ENCODE data around the gene TRMT1L. TPM values are rescaled to one million over a fixed set of nuclear protein-coding genes. Genes with fewer than 3 reads are reported as not detected.
A peak's percentile ranks its signal among the peaks of the same experiment; 100 is the strongest.

The TRMT1L gene
- total RNA-seq, 4 donors from 2014 or later, result 16.0 to 47.3 (median 21.5) TPM

GRCh38 chr1:185156288-185156853 lies 382 bp downstream of the TRMT1L start:
- peak overlapping the region; percentile 96 to 99 (median 98) for H3K27ac ChIP-seq
- TF ChIP-seq POLR2A (IDR thresholded peaks at IDR 0.05) (no peak), CTCF (IDR thresholded peaks at IDR 0.05) (no peak), EP300 (IDR thresholded peaks at IDR 0.05) (no peak), POLR2AphosphoS5 (IDR thresholded peaks at IDR 0.05) (no peak)

GRCh38 chr1:185155600-185156287 lies 1.0 kb downstream of the TRMT1L start:
- Histone ChIP-seq H3K27ac (peak overlapping the region; percentile 96 to 99 (median 98)), H3K9me3 (no peaks in the 10 kb centered on the region), H3K36me3 (peaks cover 0 to 5% of the 10 kb centered on the region in 2 donors), H3K4me1 (peaks cover 0 to 54% (median 8%) of the 10 kb centered on the region in 3 donors), H3K4me3 (peak overlapping the region; percentile 76 to 97), H3K27me3 (no peaks in the 10 kb centered on the region)
- ATAC-seq, result no peak
- 8 to 13% methylated on average over 8 to 11 of the region's 11 CpGs for WGBS, 2 donors (ENCODE audit: low coverage in 1 of 2)
- TF ChIP-seq POLR2AphosphoS5 (IDR thresholded peaks at IDR 0.05) (peak; percentile 18), POLR2A (IDR thresholded peaks at IDR 0.05) (no peak), CTCF (IDR thresholded peaks at IDR 0.05) (peak in 2 of 4 experiments; percentile 14 to 22), EP300 (IDR thresholded peaks at IDR 0.05) (no peak)

More at GRCh38 chr1:185156288-185156853, 382 bp downstream of the TRMT1L start:
- WGBS, 2 donors (ENCODE audit: low coverage in 1 of 2), result 0 to 1% methylated on average over 1 to 19 of the region's 30 CpGs
- peak overlapping the region; percentile 76 to 97 for H3K4me3 ChIP-seq
- peaks cover 0 to 6% of the 10 kb centered on the region in 2 donors for H3K36me3 ChIP-seq
- H3K27me3 ChIP-seq, result no peaks in the 10 kb centered on the region
- no peaks in the 10 kb centered on the region for H3K9me3 ChIP-seq
- peaks cover 0 to 54% (median 8%) of the 10 kb centered on the region in 3 donors for H3K4me1 ChIP-seq
- peak; percentile 37 for ATAC-seq

- TF ChIP-seq EP300 (IDR thresholded peaks at IDR 0.05) (no peak), CTCF (IDR thresholded peaks at IDR 0.05) (no peak), POLR2AphosphoS5 (IDR thresholded peaks at IDR 0.05) (no peak), POLR2A (IDR thresholded peaks at IDR 0.05) (no peak)
- Histone ChIP-seq H3K27me3 (no peaks in the 10 kb centered on the region), H3K4me1 (peaks cover 0 to 54% (median 8%) of the 10 kb centered on the region in 3 donors), H3K36me3 (peaks cover 0 to 12% of the 10 kb centered on the region in 2 donors), H3K27ac (peak overlapping the region; percentile 96 to 99 (median 98)), H3K9me3 (no peaks in the 10 kb centered on the region), H3K4me3 (peak overlapping the region; percentile 76 to 97)
- ATAC-seq, result no peak
- WGBS, 2 donors (ENCODE audit: low coverage in 1 of 2), result 22 to 28% methylated on average over 2 of the region's 2 CpGs
Observed at GRCh38 chr1:185154912-185155513, 1.7 kb downstream of the TRMT1L start.

- 85 to 86% methylated on average over 3 of the region's 3 CpGs for WGBS, 2 donors (ENCODE audit: low coverage in 1 of 2)
- TF ChIP-seq EP300 (IDR thresholded peaks at IDR 0.05) (no peak), POLR2AphosphoS5 (IDR thresholded peaks at IDR 0.05) (no peak), POLR2A (IDR thresholded peaks at IDR 0.05) (no peak), CTCF (IDR thresholded peaks at IDR 0.05) (no peak)
- no peak for ATAC-seq
- H3K4me3 ChIP-seq, result no peak overlapping the region
- H3K27me3 ChIP-seq, result no peaks in the 10 kb centered on the region
- peaks cover 0 to 41% (median 8%) of the 10 kb centered on the region in 3 donors for H3K4me1 ChIP-seq
- no peak overlapping the region for H3K27ac ChIP-seq
- no peaks in the 10 kb centered on the region for H3K9me3 ChIP-seq
- peaks cover 0 to 40% of the 10 kb centered on the region in 2 donors for H3K36me3 ChIP-seq
Observed at GRCh38 chr1:185152187-185152767, 4.5 kb downstream of the TRMT1L start.

Data from gastroesophageal sphincter (tissue), 4 donors.